HepG2 (cell line): ENCODE results near the gene IKZF5. TPM values are rescaled to one million over a fixed set of nuclear protein-coding genes. Genes with fewer than 3 reads are reported as not detected.

Experiments used
- KAT2B ChIP-seq: fragments of 150-350 bp; IDR thresholded peaks from 2 replicates; pipeline ENCODE4 v1.6.1; 2014; ENCODE audit warnings: low read depth, low read length, borderline replicate concordance
- KLF11 ChIP-seq: IDR thresholded peaks from 2 replicates; pipeline ENCODE4 v1.6.1; 2016; ENCODE audit warnings: missing compliant biosample characterization
- LBX2 ChIP-seq: sonication (generic); formaldehyde crosslinking; IDR thresholded peaks from 2 replicates; pipeline ENCODE4 v1.5.0; 2020; ENCODE audit warnings: missing genetic modification reagents, mild to moderate bottlenecking, borderline replicate concordance
- NR3C1 ChIP-seq: sonication (generic); formaldehyde crosslinking; IDR thresholded peaks from 2 replicates; pipeline ENCODE4 v1.4.0; 2020; ENCODE audit warnings: missing genetic modification reagents
- ONECUT2 ChIP-seq: sonication (generic); formaldehyde crosslinking; IDR thresholded peaks from 2 replicates; pipeline ENCODE4 v1.4.0; 2020; ENCODE audit warnings: missing genetic modification reagents
- SIN3B ChIP-seq: fragments of 150-350 bp; IDR thresholded peaks from 2 replicates; pipeline ENCODE4 v1.6.1; 2014; ENCODE audit warnings: low read length
- ZFY ChIP-seq: sonication (generic); formaldehyde crosslinking; IDR thresholded peaks from 2 replicates; pipeline ENCODE4 v1.4.0; 2020; ENCODE audit warnings: missing genetic modification reagents
- ZNF230 ChIP-seq: sonication (generic); formaldehyde crosslinking; IDR thresholded peaks from 2 replicates; pipeline ENCODE4 v1.4.0; 2020; ENCODE audit warnings: mild to moderate bottlenecking, missing genetic modification reagents
- ZNF251 ChIP-seq: sonication (generic); formaldehyde crosslinking; IDR thresholded peaks from 2 replicates; pipeline ENCODE4 v1.9.0; 2021; ENCODE audit warnings: mild to moderate bottlenecking, missing genetic modification reagents
- ZNF30 ChIP-seq: sonication (generic); formaldehyde crosslinking; IDR thresholded peaks from 2 replicates; pipeline ENCODE4 v1.5.0; 2020; ENCODE audit warnings: mild to moderate bottlenecking, missing genetic modification reagents
- ZNF333 ChIP-seq: sonication (generic); formaldehyde crosslinking; IDR thresholded peaks from 2 replicates; pipeline ENCODE4 v1.4.0; 2020; ENCODE audit warnings: mild to moderate bottlenecking, missing genetic modification reagents, borderline replicate concordance
- ZNF496 ChIP-seq: sonication (generic); formaldehyde crosslinking; IDR thresholded peaks from 2 replicates; pipeline ENCODE4 v1.8.1; 2023; ENCODE audit warnings: mild to moderate bottlenecking, moderate library complexity, missing genetic modification reagents; ENCODE audit not compliant: insufficient replicate concordance
- ZNF569 ChIP-seq: sonication (generic); formaldehyde crosslinking; IDR thresholded peaks from 2 replicates; pipeline ENCODE4 v1.5.0; 2020; ENCODE audit warnings: mild to moderate bottlenecking, missing genetic modification reagents, moderate library complexity, borderline replicate concordance
- polyA plus RNA-seq, 8 experiments: library from polyadenylated mRNA; depleted of rRNA in 3 of 8; stranded (reverse) in 7 of 8; unstranded in 1 of 8; fragments of >200 nt; fragmentation: Illumina TruSeq in 4 of 8; extraction: Trizol in 4 of 8; gene quantifications; 2 replicates each; pipeline versions ENCODE4 v1.2.1 to v1.2.3, GENCODE V29; 2011 to 2016; ENCODE audit warnings: low read depth in 4 of 8, missing spikeins in 1 of 8, mixed read lengths in 1 of 8; ENCODE audit not compliant: insufficient read depth in 1 of 8
- total RNA-seq, 5 experiments: library from RNA; depleted of rRNA; stranded (reverse); fragments of >200 nt; fragmentation: Illumina TruSeq; extraction: Trizol; gene quantifications; 2 replicates each; pipeline ENCODE4 v1.2.3, GENCODE V29; 2016; ENCODE audit warnings: low read depth in 1 of 5
- TF ChIP-seq, protein P1 (sequence below): sonication (generic); formaldehyde crosslinking; IDR thresholded peaks from 2 replicates; pipeline ENCODE4 v1.4.0; 2020; ENCODE audit warnings: mild to moderate bottlenecking, missing genetic modification reagents
- TF ChIP-seq, protein P2 (sequence below): IDR thresholded peaks from 2 replicates; pipeline ENCODE4 v1.6.1; 2018; ENCODE audit warnings: missing genetic modification reagents, mild to moderate bottlenecking, missing compliant biosample characterization
- TF ChIP-seq, protein P3 (sequence below): sonication (generic); formaldehyde crosslinking; IDR thresholded peaks from 2 replicates; pipeline ENCODE4 v1.9.0; 2021; ENCODE audit warnings: missing genetic modification reagents, borderline replicate concordance
- TF ChIP-seq, protein P4 (sequence below): IDR thresholded peaks from 2 replicates; pipeline ENCODE4 v1.6.1; 2016; ENCODE audit warnings: mild to moderate bottlenecking, missing biosample characterization, missing genetic modification reagents
- TF ChIP-seq, protein P5 (sequence below), 2 experiments: sonication (generic) in 1 of 2; formaldehyde crosslinking in 1 of 2; IDR thresholded peaks; 2 replicates each; pipeline versions ENCODE4 v1.4.0 to v1.6.1; 2018 to 2020; ENCODE audit warnings: missing genetic modification reagents in 2 of 2, borderline replicate concordance in 1 of 2, low read depth in 1 of 2, mild to moderate bottlenecking in 1 of 2, missing biosample characterization in 1 of 2

IKZF5 gene
- total and polyA plus RNA-seq, 2 of the 13 experiments (the other 11 are each of a cell fraction or from before 2014, with no cell fraction given), result 3.7 to 12.0 TPM

- TF ChIP-seq, protein P1, sequence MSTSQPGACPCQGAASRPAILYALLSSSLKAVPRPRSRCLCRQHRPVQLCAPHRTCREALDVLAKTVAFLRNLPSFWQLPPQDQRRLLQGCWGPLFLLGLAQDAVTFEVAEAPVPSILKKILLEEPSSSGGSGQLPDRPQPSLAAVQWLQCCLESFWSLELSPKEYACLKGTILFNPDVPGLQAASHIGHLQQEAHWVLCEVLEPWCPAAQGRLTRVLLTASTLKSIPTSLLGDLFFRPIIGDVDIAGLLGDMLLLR (CRISPR knock-in tag), result peak; percentile 75
- TF ChIP-seq, protein P2, sequence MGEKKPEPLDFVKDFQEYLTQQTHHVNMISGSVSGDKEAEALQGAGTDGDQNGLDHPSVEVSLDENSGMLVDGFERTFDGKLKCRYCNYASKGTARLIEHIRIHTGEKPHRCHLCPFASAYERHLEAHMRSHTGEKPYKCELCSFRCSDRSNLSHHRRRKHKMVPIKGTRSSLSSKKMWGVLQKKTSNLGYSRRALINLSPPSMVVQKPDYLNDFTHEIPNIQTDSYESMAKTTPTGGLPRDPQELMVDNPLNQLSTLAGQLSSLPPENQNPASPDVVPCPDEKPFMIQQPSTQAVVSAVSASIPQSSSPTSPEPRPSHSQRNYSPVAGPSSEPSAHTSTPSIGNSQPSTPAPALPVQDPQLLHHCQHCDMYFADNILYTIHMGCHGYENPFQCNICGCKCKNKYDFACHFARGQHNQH, result peak; percentile 77
- TF ChIP-seq ONECUT2 (CRISPR knock-in tag) (peak; percentile 52; the same call in 1 of the 2 replicates), NR3C1 (CRISPR knock-in tag) (no peak), ZNF569 (CRISPR knock-in tag) (peak; percentile 47; the same call in 1 of the 2 replicates), ZNF230 (no peak), ZNF30 (CRISPR knock-in tag) (no peak), KLF11 (CRISPR knock-in tag) (no peak; the same call in 1 of the 2 replicates), KAT2B (no peak), ZNF251 (no peak), ZNF333 (CRISPR knock-in tag) (no peak), LBX2 (CRISPR knock-in tag) (no peak), ZFY (CRISPR knock-in tag) (peak; percentile 87), SIN3B (peak; percentile 71; the same call in 1 of the 2 replicates), ZNF496 (CRISPR knock-in tag) (no peak)
- TF ChIP-seq, protein P3, sequence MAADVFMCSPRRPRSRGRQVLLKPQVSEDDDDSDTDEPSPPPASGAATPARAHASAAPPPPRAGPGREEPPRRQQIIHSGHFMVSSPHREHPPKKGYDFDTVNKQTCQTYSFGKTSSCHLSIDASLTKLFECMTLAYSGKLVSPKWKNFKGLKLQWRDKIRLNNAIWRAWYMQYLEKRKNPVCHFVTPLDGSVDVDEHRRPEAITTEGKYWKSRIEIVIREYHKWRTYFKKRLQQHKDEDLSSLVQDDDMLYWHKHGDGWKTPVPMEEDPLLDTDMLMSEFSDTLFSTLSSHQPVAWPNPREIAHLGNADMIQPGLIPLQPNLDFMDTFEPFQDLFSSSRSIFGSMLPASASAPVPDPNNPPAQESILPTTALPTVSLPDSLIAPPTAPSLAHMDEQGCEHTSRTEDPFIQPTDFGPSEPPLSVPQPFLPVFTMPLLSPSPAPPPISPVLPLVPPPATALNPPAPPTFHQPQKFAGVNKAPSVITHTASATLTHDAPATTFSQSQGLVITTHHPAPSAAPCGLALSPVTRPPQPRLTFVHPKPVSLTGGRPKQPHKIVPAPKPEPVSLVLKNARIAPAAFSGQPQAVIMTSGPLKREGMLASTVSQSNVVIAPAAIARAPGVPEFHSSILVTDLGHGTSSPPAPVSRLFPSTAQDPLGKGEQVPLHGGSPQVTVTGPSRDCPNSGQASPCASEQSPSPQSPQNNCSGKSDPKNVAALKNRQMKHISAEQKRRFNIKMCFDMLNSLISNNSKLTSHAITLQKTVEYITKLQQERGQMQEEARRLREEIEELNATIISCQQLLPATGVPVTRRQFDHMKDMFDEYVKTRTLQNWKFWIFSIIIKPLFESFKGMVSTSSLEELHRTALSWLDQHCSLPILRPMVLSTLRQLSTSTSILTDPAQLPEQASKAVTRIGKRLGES (CRISPR knock-in tag), result 0 out of 2 replicates have a peak, but pooled peaks have one; percentile 25
- TF ChIP-seq, protein P4, sequence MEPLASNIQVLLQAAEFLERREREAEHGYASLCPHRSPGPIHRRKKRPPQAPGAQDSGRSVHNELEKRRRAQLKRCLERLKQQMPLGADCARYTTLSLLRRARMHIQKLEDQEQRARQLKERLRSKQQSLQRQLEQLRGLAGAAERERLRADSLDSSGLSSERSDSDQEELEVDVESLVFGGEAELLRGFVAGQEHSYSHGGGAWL, result no peak; the same call in 1 of the 2 replicates
- TF ChIP-seq, protein P5, sequence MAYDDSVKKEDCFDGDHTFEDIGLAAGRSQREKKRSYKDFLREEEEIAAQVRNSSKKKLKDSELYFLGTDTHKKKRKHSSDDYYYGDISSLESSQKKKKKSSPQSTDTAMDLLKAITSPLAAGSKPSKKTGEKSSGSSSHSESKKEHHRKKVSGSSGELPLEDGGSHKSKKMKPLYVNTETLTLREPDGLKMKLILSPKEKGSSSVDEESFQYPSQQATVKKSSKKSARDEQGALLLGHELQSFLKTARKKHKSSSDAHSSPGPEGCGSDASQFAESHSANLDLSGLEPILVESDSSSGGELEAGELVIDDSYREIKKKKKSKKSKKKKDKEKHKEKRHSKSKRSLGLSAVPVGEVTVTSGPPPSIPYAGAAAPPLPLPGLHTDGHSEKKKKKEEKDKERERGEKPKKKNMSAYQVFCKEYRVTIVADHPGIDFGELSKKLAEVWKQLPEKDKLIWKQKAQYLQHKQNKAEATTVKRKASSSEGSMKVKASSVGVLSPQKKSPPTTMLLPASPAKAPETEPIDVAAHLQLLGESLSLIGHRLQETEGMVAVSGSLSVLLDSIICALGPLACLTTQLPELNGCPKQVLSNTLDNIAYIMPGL (CRISPR knock-in tag; IDR thresholded peaks at IDR 0.05; ENCODE audit: borderline replicate concordance in 1 of 2, low read depth in 1 of 2), result peak; percentile 82 to 89
Measured at GRCh38 chr10:122980209-122981065, 28.2 kb downstream of the IKZF5 start, which contains the start of gene PSTK (continued).
